T-helper 1 cell (primary cell): ENCODE measurements around the gene LPCAT3.
A peak's percentile ranks its signal among the peaks of the same experiment; 100 is the strongest.

Experiments
- DNase-seq, 5 donors: peaks; one replicate each; pipeline ENCODE4 v3.0.0-alpha.2; 2012 to 2020

The LPCAT3 gene

DNA sequence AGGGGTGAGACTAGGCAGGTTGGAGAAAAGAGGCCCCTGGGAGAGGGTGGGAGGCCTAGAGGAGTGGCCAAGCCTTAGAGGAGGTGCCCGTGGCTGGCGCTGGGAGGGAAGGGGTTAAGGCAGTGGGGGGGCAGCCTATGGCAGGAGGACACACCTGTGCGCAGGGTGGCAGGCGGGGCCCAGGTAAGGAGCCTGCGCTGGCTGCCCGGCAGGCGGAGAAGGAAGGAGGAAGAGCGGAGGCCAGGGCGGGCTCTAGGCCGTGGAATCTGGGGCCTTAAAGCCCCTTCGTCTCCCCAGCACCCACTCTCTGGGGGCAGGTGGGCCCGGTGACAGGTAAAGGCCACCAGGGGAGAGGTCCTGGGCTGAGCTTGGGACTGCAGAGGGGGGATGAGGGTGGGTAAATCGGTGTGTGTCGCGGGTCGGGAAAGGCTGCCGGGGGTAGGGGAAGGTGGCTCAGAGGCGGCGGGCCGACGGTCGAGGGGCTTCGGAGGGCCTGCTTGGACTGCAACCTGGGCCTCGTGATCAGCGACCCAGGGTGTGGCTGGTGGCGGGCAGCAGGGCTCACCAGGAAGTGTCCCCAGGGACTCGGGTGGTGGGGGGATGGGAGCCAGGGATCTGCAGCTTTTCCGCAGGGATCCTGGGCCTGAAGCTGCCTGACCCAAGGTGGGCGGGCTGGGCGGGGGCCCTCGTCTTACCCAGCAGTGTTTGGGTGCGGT is 55.1 kb downstream of the LPCAT3 start:
- DNase-seq = no peak

GRCh38 chr12:6962285-6963015 is 55.8 kb downstream of the LPCAT3 start:
- DNase-seq = no peak

- peak in 2 of 5 donors; percentile 46 to 77 for DNase-seq
Measured at GRCh38 chr12:6961695-6962284, 56.5 kb downstream of the LPCAT3 start.

DNA sequence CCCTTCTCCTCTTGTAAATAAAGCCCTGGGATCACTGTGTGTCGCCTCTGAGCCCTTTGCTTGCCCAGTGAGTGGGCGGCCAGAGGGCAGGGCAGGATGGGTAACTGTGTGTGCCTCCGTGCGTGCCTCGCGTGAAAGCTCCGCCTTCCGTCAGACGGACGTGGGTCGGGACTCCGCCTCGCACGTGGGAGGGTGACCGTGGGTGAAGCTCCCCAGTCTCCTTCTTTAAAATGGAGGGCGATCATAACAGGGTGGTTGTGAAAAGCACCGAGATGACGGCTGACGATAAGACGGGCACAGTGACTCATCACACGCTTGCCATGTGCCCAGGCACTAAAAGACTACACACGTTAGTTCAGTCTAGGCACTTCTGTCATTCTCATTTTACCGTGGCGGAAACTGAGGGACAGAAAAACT is 57.0 kb downstream of the LPCAT3 start:
- peak; percentile 79 to 93 (median 85) for DNase-seq

DNA sequence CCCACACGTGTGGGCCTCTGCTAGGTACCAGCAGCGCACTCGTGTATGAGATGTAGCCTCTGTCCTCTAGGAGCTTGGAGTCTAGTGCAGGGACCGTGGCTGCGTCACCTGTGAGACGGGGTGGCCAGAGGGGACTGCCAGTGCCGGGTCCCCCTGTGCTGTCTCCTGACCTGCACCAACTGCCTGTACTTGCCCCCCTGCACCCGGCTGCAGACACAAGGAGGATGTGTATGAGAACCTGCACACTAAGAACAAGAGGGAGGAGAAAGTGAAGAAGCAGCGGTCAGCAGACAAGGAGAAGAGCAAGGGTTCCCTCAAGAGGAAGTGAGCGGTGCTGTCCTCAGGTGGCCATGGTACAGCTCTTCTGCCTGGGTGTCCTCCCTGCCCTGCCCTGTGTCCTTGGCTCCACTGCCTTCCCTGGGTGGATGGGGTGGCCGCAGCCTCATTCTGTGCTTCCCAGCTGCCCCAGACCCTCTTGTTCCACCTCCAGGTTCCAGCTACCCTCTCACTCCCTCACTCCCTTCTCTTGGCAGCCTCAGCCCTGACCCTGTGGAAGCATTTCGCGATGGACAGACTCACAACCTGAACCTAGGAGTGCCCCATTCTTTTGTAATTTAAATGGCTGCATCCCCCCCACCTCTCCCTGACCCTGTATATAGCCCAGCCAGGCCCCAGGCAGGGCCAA is 57.5 kb downstream of the LPCAT3 start:
- peak in 1 of 5 donors; percentile 85 for DNase-seq

DNA sequence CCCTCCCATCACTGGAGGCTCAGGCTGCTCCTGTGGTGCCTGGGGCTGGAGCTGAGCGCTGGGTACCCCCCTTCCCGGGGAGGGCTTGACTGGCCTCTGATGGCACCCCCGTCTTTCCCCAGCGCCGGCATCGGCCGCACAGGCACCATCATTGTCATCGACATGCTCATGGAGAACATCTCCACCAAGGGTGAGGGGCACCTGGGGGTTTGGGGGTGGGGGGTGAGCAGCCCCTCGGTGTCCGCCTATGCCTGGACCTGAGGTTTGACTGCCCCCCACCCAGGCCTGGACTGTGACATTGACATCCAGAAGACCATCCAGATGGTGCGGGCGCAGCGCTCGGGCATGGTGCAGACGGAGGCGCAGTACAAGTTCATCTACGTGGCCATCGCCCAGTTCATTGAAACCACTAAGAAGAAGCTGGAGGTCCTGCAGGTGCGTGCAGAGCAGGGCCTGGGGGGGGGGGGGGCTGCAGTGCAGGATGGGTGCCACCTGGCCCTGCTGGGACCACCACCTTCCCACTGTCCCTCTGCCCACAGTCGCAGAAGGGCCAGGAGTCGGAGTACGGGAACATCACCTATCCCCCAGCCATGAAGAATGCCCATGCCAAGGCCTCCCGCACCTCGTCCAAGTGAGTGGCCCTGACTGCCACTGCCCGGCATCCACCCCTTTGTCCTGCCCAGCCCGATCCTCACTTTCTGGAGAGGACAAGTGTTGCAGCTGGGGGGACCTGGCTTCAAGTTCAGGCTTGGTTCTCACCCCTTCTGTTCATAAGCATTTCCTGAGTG is 58.3 kb downstream of the LPCAT3 start:
- no peak for DNase-seq

GRCh38 chr12:6959058-6959804 is 59.0 kb downstream of the LPCAT3 start:
- peak; percentile 62 to 83 (median 73) for DNase-seq

DNA sequence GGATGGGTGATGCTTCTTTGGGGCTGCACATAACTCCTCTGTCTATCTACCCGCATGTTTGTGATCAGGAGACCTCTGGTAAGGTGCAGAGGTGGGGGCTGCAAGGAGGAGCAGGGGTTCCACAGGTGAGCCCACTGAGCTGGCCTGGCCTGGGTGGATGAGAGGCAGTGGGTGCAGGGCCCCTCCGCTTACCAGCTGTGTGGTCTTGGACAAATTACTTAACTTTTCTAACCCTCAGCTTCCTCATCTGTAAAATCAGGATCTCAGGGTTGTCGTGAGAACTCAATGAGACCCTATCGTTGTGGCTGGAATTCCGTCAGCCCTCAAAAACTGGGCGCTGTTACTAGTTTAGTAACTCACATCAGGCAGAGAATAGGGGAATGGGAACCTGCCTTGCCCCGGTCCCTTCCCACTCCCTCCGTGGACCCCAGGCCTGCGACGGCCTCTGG is 59.6 kb downstream of the LPCAT3 start:
- DNase-seq = no peak

GRCh38 chr12:6957741-6958608 is 60.3 kb downstream of the LPCAT3 start:
- DNase-seq = no peak

DNA sequence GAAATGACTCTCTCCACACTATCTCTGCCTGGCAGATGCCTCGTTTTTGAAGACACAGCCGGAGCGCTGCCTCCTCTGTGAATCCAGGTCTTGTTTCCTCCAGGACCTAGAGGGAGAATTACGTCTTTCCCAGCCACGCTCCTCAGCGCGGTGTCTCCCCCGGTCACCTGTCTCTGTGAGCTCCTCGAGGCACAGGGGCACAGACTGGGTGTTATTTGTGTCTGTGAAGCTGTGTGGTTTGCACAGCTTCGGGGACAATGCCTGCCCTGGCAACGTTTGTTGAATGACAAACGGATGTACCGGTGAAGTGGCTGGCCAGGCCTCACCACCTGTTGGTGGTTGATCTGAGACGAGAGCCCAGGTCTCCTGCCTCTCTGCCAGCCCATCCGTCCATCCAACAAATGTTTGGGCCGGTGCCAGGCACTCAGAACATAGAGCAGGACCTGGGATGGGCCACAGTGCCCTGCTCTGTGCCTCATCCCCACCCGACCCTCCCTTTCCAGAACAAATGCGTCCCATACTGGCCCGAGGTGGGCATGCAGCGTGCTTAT is 61.0 kb downstream of the LPCAT3 start:
- peak in 1 of 5 donors; percentile 47 for DNase-seq

DNA sequence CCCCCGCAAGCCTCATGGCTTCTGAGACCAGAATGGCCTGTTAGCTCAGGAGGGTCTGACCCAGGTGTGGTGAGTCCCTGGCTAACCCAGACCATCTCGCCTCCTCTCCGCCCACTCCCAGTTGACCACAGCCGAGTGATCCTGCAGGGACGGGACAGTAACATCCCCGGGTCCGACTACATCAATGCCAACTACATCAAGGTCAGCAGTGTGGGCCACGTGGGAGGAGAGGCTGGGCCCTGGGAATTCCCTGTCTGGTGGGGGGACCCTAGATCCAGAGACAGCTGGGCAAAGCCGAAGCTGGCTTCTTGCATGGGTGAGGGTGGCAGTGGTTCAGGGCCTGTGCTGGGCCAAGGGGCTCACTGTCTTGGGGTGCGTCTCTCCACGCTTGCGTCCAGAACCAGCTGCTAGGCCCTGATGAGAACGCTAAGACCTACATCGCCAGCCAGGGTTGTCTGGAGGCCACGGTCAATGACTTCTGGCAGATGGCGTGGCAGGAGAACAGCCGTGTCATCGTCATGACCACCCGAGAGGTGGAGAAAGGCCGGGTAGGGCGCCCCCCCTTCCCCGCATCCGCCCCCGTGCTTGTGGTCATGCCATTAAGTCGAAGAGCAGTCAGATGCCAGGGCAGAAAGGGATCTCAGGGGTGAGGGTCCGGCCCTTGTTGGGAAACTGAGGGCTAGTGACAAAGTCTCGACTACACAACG is 62.1 kb downstream of the LPCAT3 start:
- no peak for DNase-seq

GRCh38 chr12:6955108-6956020 is 62.9 kb downstream of the LPCAT3 start:
- no peak for DNase-seq

GRCh38 chr12:6954316-6955107 is 63.8 kb downstream of the LPCAT3 start:
- DNase-seq = no peak

DNA sequence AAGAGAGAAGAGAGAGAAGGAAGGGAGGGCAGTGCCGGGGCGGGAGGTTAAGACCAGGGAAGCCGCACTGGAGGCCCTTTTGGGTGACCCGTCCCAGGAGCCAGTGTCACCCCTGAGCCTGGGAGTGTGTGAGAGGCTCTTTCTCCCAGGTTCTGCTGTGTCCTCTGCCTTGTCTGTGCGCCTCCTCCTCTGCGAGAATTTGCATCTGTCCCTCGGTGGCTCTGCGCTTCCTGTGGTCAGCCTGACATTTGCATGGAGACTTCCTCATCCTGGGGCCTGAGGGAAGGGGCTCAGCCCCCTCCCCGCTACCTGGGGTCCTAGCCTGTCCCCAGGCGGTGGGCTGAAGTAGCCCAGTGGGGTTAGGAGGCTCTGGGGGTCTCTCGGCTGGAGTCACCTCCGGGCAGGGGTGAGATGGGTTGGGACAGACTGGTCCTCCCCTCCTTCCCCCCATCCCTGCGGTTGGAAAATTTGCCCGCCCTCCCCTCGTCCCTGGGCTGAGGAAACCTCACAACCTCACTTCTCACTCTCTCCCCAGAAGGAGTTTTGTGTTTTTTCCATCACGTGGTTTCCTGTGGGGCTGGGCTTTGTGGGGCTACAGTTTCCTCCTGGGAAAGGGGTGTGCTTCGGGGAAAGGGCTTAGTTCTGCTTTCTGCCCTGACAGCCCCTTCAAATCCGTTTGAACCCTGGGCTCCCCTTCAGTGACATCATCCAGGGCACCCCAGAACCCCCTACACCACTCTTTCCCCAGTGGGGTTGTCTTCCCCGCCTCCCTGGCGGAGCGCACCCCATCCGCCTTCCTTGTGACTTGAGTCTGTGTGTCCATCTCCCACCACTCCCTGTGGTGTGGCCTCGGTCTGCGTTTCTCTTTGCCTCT is 64.6 kb downstream of the LPCAT3 start:
- DNase-seq = peak; percentile 60 to 75 (median 73)

GRCh38 chr12:6952863-6953441 is 65.3 kb downstream of the LPCAT3 start:
- no peak for DNase-seq
